NT2/D1 (cell line): Measurements from ENCODE around the gene PLD5.
A peak's percentile ranks its signal among the peaks of the same experiment; 100 is the strongest.
"Not testable (repeated sequence)": the region's sequence is repeated elsewhere in the genome, so short reads cannot be mapped to it uniquely, and the experiment has no call there.

Source experiments
- DNase-seq: peaks from one replicate; pipeline ENCODE4 v3.0.0-alpha.2; 2011; ENCODE audit warnings: low read depth, low spot score
- H3K27me3 ChIP-seq: 2 replicates; pipeline ENCODE4 v1.6.0; 2011; ENCODE audit warnings: mild to moderate bottlenecking; ENCODE audit not compliant: insufficient read length, insufficient read depth
- H3K36me3 ChIP-seq: 2 replicates; pipeline ENCODE4 v1.6.1; 2011; ENCODE audit warnings: mild to moderate bottlenecking, low read length, mixed read lengths; ENCODE audit not compliant: insufficient read depth, insufficient read length
- H3K4me1 ChIP-seq: 2 replicates; pipeline ENCODE4 v1.5.1; 2011; ENCODE audit not compliant: insufficient read depth, insufficient read length
- H3K4me3 ChIP-seq: 2 replicates; pipeline ENCODE4 v1.5.1; 2011; ENCODE audit warnings: low read depth; ENCODE audit not compliant: insufficient read length
- H3K9ac ChIP-seq: 2 replicates; pipeline ENCODE4 v1.6.0; 2011; ENCODE audit warnings: low read depth; ENCODE audit not compliant: insufficient read length
- H3K9me3 ChIP-seq: 2 replicates; pipeline ENCODE4 v1.5.1; 2011; ENCODE audit warnings: mild to moderate bottlenecking, low read length; ENCODE audit not compliant: insufficient read depth
- SUZ12 ChIP-seq: IDR thresholded peaks from 2 replicates; pipeline ENCODE4 v1.6.1; 2011; ENCODE audit not compliant: insufficient read length, insufficient read depth; ENCODE audit errors: extremely low read depth
- YY1 ChIP-seq: IDR thresholded peaks from 2 replicates; pipeline ENCODE4 v1.6.1; 2011; ENCODE audit not compliant: insufficient read length, insufficient read depth
- ZNF274 ChIP-seq: IDR thresholded peaks from 2 replicates; pipeline ENCODE4 v1.6.1; 2011; ENCODE audit warnings: mild to moderate bottlenecking, low read depth, low read length

The PLD5 gene

DNA sequence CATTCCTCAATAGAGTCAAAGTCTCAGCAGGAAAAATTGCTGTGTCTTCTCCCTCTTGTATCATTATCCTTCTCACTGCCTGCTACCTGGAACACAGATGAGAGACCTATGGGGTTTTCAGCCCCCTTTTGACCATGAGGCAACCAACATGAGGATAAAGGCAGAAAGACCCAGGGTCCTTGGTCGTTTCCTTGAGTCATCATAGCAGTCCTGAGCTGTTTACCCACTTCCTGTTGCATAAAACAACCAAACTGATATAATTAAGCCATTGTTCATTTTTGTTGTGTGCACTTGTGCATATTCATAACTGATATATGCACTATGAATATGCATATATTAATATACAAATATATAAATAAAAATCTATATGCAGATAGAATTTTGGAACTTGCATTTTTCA, 337.3 kb downstream of the PLD5 start:
- Histone ChIP-seq H3K36me3 (no peaks in the 10 kb centered on the region), H3K4me1 (no peaks in the 10 kb centered on the region), H3K27me3 (no peaks in the 10 kb centered on the region), H3K9me3 (no peaks in the 10 kb centered on the region), H3K4me3 (no peak overlapping the region), H3K9ac (no peak overlapping the region)
- no peak for DNase-seq
- TF ChIP-seq SUZ12 = no peak
- no peak for TF ChIP-seq ZNF274
- TF ChIP-seq YY1 = no peak

DNA sequence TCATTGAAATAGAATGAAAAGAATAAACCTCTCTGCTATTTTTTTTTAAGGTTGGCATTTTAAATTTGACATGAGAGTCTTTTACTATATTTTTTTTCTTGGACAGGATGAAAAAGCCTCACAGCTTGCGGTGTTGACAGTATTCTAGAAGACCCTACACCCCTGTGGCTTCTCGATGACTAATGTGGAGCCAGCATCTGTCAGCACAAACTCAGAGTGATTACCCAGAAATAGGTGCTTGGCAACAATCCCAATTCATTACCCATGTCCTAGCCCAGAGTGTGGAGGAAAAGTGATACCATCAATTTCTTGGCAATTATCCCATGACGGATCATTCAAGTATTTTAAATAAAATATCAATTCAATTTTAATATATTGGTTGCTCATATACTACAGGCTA, 338.8 kb downstream of the PLD5 start:
- no peak overlapping the region for H3K9ac ChIP-seq
- no peaks in the 10 kb centered on the region for H3K36me3 ChIP-seq
- H3K27me3 ChIP-seq = no peaks in the 10 kb centered on the region
- H3K4me3 ChIP-seq = no peak overlapping the region
- no peaks in the 10 kb centered on the region for H3K9me3 ChIP-seq
- H3K4me1 ChIP-seq = no peaks in the 10 kb centered on the region
- no peak for DNase-seq
- TF ChIP-seq SUZ12 (no peak), ZNF274 (no peak), YY1 (no peak)

- no peaks in the 10 kb centered on the region for H3K9me3 ChIP-seq
- H3K4me1 ChIP-seq = no peaks in the 10 kb centered on the region
- no peaks in the 10 kb centered on the region for H3K27me3 ChIP-seq
- DNase-seq = no peak
- TF ChIP-seq YY1 (no peak), SUZ12 (no peak), ZNF274 (no peak)
- no peak overlapping the region for H3K4me3 ChIP-seq
- no peaks in the 10 kb centered on the region for H3K36me3 ChIP-seq
- no peak overlapping the region for H3K9ac ChIP-seq
These were observed 339.5 kb downstream of the PLD5 start for GRCh38 chr1:242184955-242185354.

DNA sequence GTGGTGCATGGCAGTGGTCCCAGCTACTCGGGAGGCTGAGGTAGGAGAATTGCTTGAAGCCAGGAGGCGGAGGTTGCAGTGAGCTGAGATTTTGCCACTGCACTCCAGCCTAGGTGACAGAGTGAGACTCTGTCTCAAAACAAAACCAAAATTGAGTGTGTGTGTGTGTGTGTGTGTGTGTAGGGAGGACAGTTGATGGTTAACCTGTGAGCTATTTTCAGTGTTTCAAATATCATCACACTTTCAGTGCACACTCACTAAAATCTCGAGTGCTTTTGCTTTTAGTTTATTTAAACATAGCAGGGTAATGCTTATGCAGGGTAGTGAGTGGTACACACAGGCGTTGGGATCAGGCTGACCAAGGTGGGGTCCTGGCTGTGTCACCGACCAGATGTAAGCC, 344.7 kb downstream of the PLD5 start:
- H3K27me3 ChIP-seq, H3K36me3 ChIP-seq, H3K4me3 ChIP-seq, DNase-seq, H3K9ac ChIP-seq, H3K9me3 ChIP-seq, H3K4me1 ChIP-seq: not testable (repeated sequence)

GRCh38 chr1:242178924-242179708, 345.4 kb downstream of the PLD5 start:
- peak; percentile 59 for DNase-seq
- Histone ChIP-seq H3K4me3 (no peak overlapping the region), H3K9ac (no peak overlapping the region), H3K4me1 (peaks cover 1% of the 10 kb centered on the region), H3K9me3 (no peaks in the 10 kb centered on the region), H3K27me3 (no peaks in the 10 kb centered on the region), H3K36me3 (no peaks in the 10 kb centered on the region)
- TF ChIP-seq YY1 = no peak
- TF ChIP-seq SUZ12 = no peak

DNA sequence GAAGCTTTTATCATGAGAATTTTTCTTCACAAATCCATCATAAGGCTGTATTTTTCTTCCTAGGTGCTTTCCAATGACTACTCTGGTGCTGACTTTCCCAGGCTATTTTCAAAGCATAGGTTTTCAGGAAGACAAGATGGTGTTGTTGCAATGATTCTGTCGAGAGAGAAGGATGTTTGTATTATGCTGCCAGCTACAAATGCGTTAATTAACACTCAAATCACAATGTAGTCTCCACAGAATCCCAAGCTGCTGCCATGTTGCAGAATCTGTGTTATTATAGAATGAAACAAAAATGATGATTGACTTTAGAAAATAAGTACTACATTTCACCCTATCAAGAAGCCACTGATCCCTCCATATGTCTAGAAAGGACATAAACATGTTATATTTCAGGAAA, 346.1 kb downstream of the PLD5 start:
- Histone ChIP-seq H3K4me1 (peaks cover 1% of the 10 kb centered on the region), H3K4me3 (no peak overlapping the region), H3K27me3 (no peaks in the 10 kb centered on the region), H3K36me3 (no peaks in the 10 kb centered on the region), H3K9me3 (no peaks in the 10 kb centered on the region), H3K9ac (no peak overlapping the region)
- TF ChIP-seq SUZ12 (no peak), ZNF274 (no peak), YY1 (no peak)
- DNase-seq = no peak

GRCh38 chr1:242162140-242162539, 362.4 kb downstream of the PLD5 start:
- TF ChIP-seq ZNF274 = no peak
- no peak for TF ChIP-seq YY1
- no peak for TF ChIP-seq SUZ12
- Histone ChIP-seq H3K4me3 (no peak overlapping the region), H3K9me3 (no peaks in the 10 kb centered on the region), H3K36me3 (no peaks in the 10 kb centered on the region), H3K27me3 (no peaks in the 10 kb centered on the region), H3K4me1 (no peaks in the 10 kb centered on the region), H3K9ac (no peak overlapping the region)
- DNase-seq = no peak

DNA sequence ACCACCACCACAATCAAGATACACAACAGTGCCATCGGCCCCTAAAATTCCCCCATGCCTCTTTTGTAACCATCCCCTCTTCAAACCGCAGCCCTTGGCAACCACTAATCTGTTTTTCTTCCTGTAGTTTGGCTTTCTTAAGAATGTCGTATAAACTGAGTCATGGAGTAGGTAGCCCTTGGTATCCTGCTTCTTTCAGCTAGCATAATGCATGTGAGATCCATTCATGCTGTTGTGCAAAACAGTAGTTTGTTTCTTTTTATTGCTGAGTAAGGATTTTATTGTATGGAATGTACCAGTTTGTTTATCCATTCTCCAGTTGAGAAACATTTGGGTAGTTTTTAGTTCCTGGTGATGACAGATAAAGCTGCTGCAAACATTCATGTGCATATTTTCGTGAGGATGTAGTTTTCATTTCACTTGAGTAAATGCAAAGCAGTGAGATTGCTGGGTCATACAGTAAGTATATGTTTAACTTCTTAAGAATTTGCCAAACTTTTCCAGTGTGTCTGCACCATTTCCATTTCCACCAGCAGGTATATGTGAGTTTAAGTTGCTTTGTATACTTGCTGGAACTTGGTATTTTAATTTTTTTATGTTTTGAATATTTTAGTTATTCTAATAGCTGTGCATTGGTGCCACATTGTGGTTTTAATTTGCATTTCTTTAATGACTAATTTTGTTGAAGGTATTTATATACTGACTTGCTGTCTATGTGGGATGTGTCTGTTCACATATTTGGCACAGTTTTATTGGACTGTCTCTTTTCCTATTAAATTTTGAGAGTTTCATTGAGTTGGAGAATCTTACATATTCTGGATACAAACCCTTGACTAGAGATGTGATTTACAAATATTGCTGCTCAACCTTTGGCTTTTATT, 377.2 kb downstream of the PLD5 start:
- no peaks in the 10 kb centered on the region for H3K36me3 ChIP-seq
- DNase-seq = peak; percentile 18
- no peak overlapping the region for H3K4me3 ChIP-seq
- H3K9me3 ChIP-seq = no peaks in the 10 kb centered on the region
- no peak overlapping the region for H3K9ac ChIP-seq
- no peaks in the 10 kb centered on the region for H3K27me3 ChIP-seq
- no peaks in the 10 kb centered on the region for H3K4me1 ChIP-seq
- TF ChIP-seq ZNF274 (no peak), SUZ12 (no peak), YY1 (no peak)
